WTC11 (cell line): Measurements from ENCODE around the gene PCDHGA1. TPM values are rescaled to one million over a fixed set of nuclear protein-coding genes. Genes with fewer than 3 reads are reported as not detected.

Experiments used
- ATAC-seq: fragments of 200-7000 bp; cut with Tn5 transposase; 2 replicates; pipeline ENCODE4 v1.10.0; 2021; ENCODE audit warnings: mild to moderate bottlenecking, moderate library complexity
- CTCF ChIA-PET: fragments of 300-600 bp; sonication (Branson Sonifier 250); formaldehyde crosslinking; loops from one replicate; lab custom pipeline; 2021; ENCODE audit warnings: antibody characterized with exemption; lab: Charles Lee
- POLR2A ChIA-PET: fragments of 350-600 bp; sonication (Branson Sonifier 250); formaldehyde crosslinking; loops from one replicate; lab custom pipeline; 2021; ENCODE audit warnings: antibody characterized with exemption; lab: Charles Lee
- DNase-seq: peaks from one replicate; pipeline ENCODE4 v3.0.0; 2021; ENCODE audit warnings: low spot score
- H3K27ac Mint-ChIP-seq: 2 replicates; pipeline ENCODE4 v1.8.0; 2021; ENCODE audit warnings: mixed read lengths
- H3K27me3 Mint-ChIP-seq: 2 replicates; pipeline ENCODE4 v1.8.0; 2021; ENCODE audit warnings: low read depth, mild to moderate bottlenecking, moderate library complexity, mixed read lengths
- H3K36me3 Mint-ChIP-seq: 2 replicates; pipeline ENCODE4 v1.8.0; 2021; ENCODE audit warnings: mixed read lengths
- H3K4me1 Mint-ChIP-seq: 2 replicates; pipeline ENCODE4 v1.8.0; 2022; ENCODE audit warnings: mixed read lengths
- H3K4me3 Mint-ChIP-seq: 2 replicates; pipeline ENCODE4 v1.8.0; 2021; ENCODE audit warnings: mild to moderate bottlenecking, moderate library complexity, mixed read lengths
- H3K9me3 Mint-ChIP-seq: 2 replicates; pipeline ENCODE4 v1.8.0; 2021; ENCODE audit warnings: mixed read lengths
- ATF1 ChIP-seq: sonication (generic); formaldehyde crosslinking; IDR thresholded peaks from 2 replicates; pipeline ENCODE4 v1.8.1; 2023; ENCODE audit warnings: mild to moderate bottlenecking, moderate library complexity, missing genetic modification reagents
- ELF4 ChIP-seq: sonication (generic); formaldehyde crosslinking; IDR thresholded peaks from 2 replicates; pipeline ENCODE4 v1.8.1; 2022; ENCODE audit warnings: low read depth, mild to moderate bottlenecking, moderate library complexity, missing genetic modification reagents
- EMX1 ChIP-seq: fragments of 250-450 bp; sonication (Bioruptor Pico); IDR thresholded peaks from 2 replicates; pipeline ENCODE4 v1.8.0; 2021; ENCODE audit warnings: mild to moderate bottlenecking
- ETV6 ChIP-seq: sonication (generic); formaldehyde crosslinking; IDR thresholded peaks from 2 replicates; pipeline ENCODE4 v1.8.1; 2022; ENCODE audit warnings: mild to moderate bottlenecking, missing genetic modification reagents
- GRHL2 ChIP-seq: fragments of 250-450 bp; sonication (Bioruptor Pico); IDR thresholded peaks from 2 replicates; pipeline ENCODE4 v1.8.0; 2022; ENCODE audit warnings: mild to moderate bottlenecking, moderate library complexity; ENCODE audit not compliant: insufficient replicate concordance, severe bottlenecking
- NFE2L1 ChIP-seq: sonication (generic); formaldehyde crosslinking; IDR thresholded peaks from 2 replicates; pipeline ENCODE4 v1.8.1; 2023; ENCODE audit warnings: missing genetic modification reagents
- NR1H2 ChIP-seq: sonication (generic); formaldehyde crosslinking; IDR thresholded peaks from 2 replicates; pipeline ENCODE4 v1.9.0; 2021; ENCODE audit warnings: mild to moderate bottlenecking, moderate library complexity, missing genetic modification reagents
- NR2C2 ChIP-seq: sonication (generic); formaldehyde crosslinking; IDR thresholded peaks from 2 replicates; pipeline ENCODE4 v1.8.0; 2022; ENCODE audit warnings: mild to moderate bottlenecking, missing genetic modification reagents
- OVOL2 ChIP-seq: fragments of 250-450 bp; sonication (Bioruptor Pico); IDR thresholded peaks from 2 replicates; pipeline ENCODE4 v1.9.0; 2021; ENCODE audit warnings: mild to moderate bottlenecking, borderline replicate concordance
- SP1 ChIP-seq: sonication (generic); formaldehyde crosslinking; conservative IDR thresholded peaks from 2 replicates; pipeline ENCODE4 v1.8.1; 2022; ENCODE audit warnings: missing genetic modification reagents
- TCF7 ChIP-seq: sonication (generic); formaldehyde crosslinking; IDR thresholded peaks from 2 replicates; pipeline ENCODE4 v1.8.0; 2022; ENCODE audit warnings: mild to moderate bottlenecking, low read depth, missing genetic modification reagents, moderate library complexity
- TEAD4 ChIP-seq: sonication (generic); formaldehyde crosslinking; IDR thresholded peaks from 2 replicates; pipeline ENCODE4 v1.8.0; 2022; ENCODE audit warnings: mild to moderate bottlenecking, missing genetic modification reagents
- ZBTB21 ChIP-seq: sonication (generic); formaldehyde crosslinking; IDR thresholded peaks from 2 replicates; pipeline ENCODE4 v1.8.1; 2023; ENCODE audit warnings: mild to moderate bottlenecking, missing genetic modification reagents, borderline replicate concordance
- ZNF121 ChIP-seq: sonication (generic); formaldehyde crosslinking; IDR thresholded peaks from 2 replicates; pipeline ENCODE4 v1.8.0; 2023; ENCODE audit warnings: missing genetic modification reagents
- ZNF671 ChIP-seq: fragments of 250-450 bp; sonication (Bioruptor Pico); IDR thresholded peaks from 2 replicates; pipeline ENCODE4 v1.8.0; 2021; ENCODE audit warnings: mild to moderate bottlenecking
- total RNA-seq: library from RNA; stranded (reverse); gene quantifications from 3 replicates; pipeline ENCODE4 v1.2.3, GENCODE V29; 2021
- TF ChIP-seq, protein P1 (sequence below): sonication (generic); formaldehyde crosslinking; IDR thresholded peaks from 2 replicates; pipeline ENCODE4 v1.8.1; 2023; ENCODE audit warnings: mild to moderate bottlenecking, missing genetic modification reagents
- TF ChIP-seq, protein P2 (sequence below): fragments of 250-450 bp; sonication (Bioruptor Pico); IDR thresholded peaks from 2 replicates; pipeline ENCODE4 v1.9.0; 2021; ENCODE audit warnings: mild to moderate bottlenecking
- TF ChIP-seq, protein P3 (sequence below): sonication (generic); formaldehyde crosslinking; conservative IDR thresholded peaks from 2 replicates; pipeline ENCODE4 v1.8.1; 2022; ENCODE audit warnings: mild to moderate bottlenecking, missing genetic modification reagents
- TF ChIP-seq, protein P4 (sequence below): sonication (generic); formaldehyde crosslinking; IDR thresholded peaks from 2 replicates; pipeline ENCODE4 v1.8.0; 2023; ENCODE audit warnings: mild to moderate bottlenecking, missing genetic modification reagents
- TF ChIP-seq, protein P5 (sequence below): sonication (generic); formaldehyde crosslinking; IDR thresholded peaks from 2 replicates; pipeline ENCODE4 v1.8.1; 2023; ENCODE audit warnings: mild to moderate bottlenecking, missing genetic modification reagents, moderate library complexity
- TF ChIP-seq, protein P6 (sequence below): sonication (generic); formaldehyde crosslinking; IDR thresholded peaks from 2 replicates; pipeline ENCODE4 v1.8.0; 2023; ENCODE audit warnings: missing genetic modification reagents, mild to moderate bottlenecking, borderline replicate concordance
- TF ChIP-seq, protein P7 (sequence below): sonication (generic); formaldehyde crosslinking; IDR thresholded peaks from 2 replicates; pipeline ENCODE4 v1.8.0; 2022; ENCODE audit warnings: mild to moderate bottlenecking, missing genetic modification reagents

Gene PCDHGA1
- total RNA-seq, 1 experiment from 2014 or later = 1.5 TPM

DNA sequence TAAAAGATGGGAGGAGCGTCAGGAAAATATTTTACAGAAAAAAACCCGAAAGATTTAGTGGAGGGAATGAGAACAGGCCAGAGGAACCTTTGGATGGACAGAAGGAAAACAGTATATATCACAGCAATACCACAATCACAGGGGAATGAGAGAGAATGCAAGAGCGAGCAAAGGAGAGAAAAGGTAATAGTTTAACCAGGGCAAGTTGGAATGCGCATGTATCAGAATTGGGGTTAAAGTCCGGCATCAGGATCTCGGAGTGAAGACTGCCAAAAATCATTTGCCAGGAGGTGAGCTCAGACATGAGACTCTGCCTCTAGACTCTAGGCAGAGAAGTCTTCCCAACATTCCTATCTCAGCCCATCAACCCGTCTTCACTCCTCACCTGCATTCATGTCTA is 195.3 kb downstream of the PCDHGA1 start (continued):
- TF ChIP-seq, protein P1, sequence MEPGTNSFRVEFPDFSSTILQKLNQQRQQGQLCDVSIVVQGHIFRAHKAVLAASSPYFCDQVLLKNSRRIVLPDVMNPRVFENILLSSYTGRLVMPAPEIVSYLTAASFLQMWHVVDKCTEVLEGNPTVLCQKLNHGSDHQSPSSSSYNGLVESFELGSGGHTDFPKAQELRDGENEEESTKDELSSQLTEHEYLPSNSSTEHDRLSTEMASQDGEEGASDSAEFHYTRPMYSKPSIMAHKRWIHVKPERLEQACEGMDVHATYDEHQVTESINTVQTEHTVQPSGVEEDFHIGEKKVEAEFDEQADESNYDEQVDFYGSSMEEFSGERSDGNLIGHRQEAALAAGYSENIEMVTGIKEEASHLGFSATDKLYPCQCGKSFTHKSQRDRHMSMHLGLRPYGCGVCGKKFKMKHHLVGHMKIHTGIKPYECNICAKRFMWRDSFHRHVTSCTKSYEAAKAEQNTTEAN (CRISPR knock-in tag) = no peak
- no peak for TF ChIP-seq TCF7 (CRISPR knock-in tag)
- TF ChIP-seq NFE2L1 = no peak

DNA sequence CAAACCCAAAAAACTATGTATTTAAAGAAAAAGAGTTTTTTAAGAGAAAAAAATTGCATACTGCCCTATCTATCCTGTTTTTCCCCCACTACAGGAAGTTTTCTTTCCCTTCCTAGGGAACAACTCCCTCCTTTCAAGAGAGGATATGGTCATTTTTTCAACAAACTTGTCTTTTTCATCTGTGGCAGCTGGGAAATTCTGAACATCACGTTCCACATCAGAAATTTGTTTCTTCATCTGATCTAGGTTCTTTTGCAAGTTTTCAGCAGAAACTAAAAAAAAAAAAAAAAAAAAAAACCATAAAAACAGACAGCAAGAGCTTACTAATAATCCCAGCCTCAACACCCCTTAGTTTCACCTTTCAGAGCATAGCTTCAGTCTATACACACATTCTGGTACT is 197.1 kb downstream of the PCDHGA1 start:
- CTCF ChIA-PET = interaction anchor here (1.9 kb wide), 1 partner anchor 119 kb away, joined by 4 read pairs; the partner anchor contains the start of gene PCDHGB6
- no peak overlapping the region for H3K4me3 Mint-ChIP-seq
- ATAC-seq = no peak

DNA sequence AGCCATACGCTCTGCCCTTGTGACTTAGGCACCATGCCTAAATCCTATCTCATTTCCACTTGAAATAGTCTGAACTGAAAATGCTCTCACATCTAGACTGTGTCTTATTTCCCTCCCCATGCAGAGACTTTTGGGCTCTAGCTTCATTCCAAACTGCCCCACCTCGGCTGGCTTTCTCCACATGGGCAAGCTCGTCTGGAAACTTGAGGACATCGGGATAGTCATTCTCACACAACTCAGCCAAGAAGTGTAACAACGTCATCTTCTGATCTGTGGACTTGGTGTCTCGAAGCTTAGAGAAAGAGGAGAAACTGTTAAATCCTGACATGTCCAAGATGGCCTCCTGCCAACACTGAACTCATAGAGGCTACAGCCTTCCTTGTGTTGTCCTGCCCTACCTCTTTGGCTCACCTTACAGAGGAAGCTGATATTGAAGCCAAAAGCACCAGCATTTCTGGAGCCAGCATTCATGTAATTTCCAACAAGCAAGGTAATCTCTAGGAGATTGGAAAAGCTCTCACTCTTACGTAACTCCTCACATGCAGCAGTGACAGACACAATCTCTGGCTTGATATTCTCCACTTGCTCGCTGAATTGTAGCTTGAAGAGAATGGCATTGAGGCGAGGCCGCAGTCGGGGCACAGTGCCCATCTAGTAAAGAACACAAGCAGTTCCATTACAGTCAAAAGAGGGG is 198.1 kb downstream of the PCDHGA1 start:
- Mint-ChIP-seq H3K4me1 (peaks cover 20% of the 10 kb centered on the region), H3K27me3 (no peaks in the 10 kb centered on the region), H3K4me3 (no peak overlapping the region), H3K36me3 (peaks cover 34% of the 10 kb centered on the region), H3K9me3 (no peaks in the 10 kb centered on the region), H3K27ac (no peak overlapping the region; the same call in 1 of the 2 replicates)
- ChIA-PET CTCF (interaction anchor here (1.2 to 1.9 kb wide), 5 partner anchors 29 to 305 kb away, joined by 3 to 4 read pairs (median 4); partner anchors contain the start of genes PCDHB14, PCDHGB6 and PCDHGB7), POLR2A (interaction anchor here (0.5 kb wide), 1 partner anchor 65 kb away, joined by 3 read pairs; no protein-coding TSS in a partner anchor)
- DNase-seq (no peak), ATAC-seq (no peak)
- TF ChIP-seq ZBTB21 (CRISPR knock-in tag) (no peak), TCF7 (CRISPR knock-in tag) (no peak), SP1 (CRISPR knock-in tag) (no peak), ZNF121 (no peak), NR2C2 (CRISPR knock-in tag) (no peak), NR1H2 (no peak), ETV6 (CRISPR knock-in tag) (no peak), EMX1 (CRISPR knock-in tag) (no peak), ELF4 (CRISPR knock-in tag) (no peak), ATF1 (CRISPR knock-in tag) (no peak), GRHL2 (CRISPR knock-in tag) (no peak)
- TF ChIP-seq, protein P2, sequence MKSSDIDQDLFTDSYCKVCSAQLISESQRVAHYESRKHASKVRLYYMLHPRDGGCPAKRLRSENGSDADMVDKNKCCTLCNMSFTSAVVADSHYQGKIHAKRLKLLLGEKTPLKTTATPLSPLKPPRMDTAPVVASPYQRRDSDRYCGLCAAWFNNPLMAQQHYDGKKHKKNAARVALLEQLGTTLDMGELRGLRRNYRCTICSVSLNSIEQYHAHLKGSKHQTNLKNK (CRISPR knock-in tag) = no peak
- TF ChIP-seq, protein P3, sequence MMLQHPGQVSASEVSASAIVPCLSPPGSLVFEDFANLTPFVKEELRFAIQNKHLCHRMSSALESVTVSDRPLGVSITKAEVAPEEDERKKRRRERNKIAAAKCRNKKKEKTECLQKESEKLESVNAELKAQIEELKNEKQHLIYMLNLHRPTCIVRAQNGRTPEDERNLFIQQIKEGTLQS (CRISPR knock-in tag) = no peak
- TF ChIP-seq, protein P4, sequence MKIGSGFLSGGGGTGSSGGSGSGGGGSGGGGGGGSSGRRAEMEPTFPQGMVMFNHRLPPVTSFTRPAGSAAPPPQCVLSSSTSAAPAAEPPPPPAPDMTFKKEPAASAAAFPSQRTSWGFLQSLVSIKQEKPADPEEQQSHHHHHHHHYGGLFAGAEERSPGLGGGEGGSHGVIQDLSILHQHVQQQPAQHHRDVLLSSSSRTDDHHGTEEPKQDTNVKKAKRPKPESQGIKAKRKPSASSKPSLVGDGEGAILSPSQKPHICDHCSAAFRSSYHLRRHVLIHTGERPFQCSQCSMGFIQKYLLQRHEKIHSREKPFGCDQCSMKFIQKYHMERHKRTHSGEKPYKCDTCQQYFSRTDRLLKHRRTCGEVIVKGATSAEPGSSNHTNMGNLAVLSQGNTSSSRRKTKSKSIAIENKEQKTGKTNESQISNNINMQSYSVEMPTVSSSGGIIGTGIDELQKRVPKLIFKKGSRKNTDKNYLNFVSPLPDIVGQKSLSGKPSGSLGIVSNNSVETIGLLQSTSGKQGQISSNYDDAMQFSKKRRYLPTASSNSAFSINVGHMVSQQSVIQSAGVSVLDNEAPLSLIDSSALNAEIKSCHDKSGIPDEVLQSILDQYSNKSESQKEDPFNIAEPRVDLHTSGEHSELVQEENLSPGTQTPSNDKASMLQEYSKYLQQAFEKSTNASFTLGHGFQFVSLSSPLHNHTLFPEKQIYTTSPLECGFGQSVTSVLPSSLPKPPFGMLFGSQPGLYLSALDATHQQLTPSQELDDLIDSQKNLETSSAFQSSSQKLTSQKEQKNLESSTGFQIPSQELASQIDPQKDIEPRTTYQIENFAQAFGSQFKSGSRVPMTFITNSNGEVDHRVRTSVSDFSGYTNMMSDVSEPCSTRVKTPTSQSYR (CRISPR knock-in tag) = no peak

More for the DNA sequence above, 197.1 kb downstream of the PCDHGA1 start:
- no peak overlapping the region for H3K27ac Mint-ChIP-seq
- H3K27me3 Mint-ChIP-seq = no peaks in the 10 kb centered on the region
- H3K36me3 Mint-ChIP-seq = peaks cover 34% of the 10 kb centered on the region
- H3K4me1 Mint-ChIP-seq = peaks cover 20% of the 10 kb centered on the region
- TF ChIP-seq, protein P5, sequence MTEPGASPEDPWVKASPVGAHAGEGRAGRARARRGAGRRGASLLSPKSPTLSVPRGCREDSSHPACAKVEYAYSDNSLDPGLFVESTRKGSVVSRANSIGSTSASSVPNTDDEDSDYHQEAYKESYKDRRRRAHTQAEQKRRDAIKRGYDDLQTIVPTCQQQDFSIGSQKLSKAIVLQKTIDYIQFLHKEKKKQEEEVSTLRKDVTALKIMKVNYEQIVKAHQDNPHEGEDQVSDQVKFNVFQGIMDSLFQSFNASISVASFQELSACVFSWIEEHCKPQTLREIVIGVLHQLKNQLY (CRISPR knock-in tag) = no peak
- TF ChIP-seq, protein P6, sequence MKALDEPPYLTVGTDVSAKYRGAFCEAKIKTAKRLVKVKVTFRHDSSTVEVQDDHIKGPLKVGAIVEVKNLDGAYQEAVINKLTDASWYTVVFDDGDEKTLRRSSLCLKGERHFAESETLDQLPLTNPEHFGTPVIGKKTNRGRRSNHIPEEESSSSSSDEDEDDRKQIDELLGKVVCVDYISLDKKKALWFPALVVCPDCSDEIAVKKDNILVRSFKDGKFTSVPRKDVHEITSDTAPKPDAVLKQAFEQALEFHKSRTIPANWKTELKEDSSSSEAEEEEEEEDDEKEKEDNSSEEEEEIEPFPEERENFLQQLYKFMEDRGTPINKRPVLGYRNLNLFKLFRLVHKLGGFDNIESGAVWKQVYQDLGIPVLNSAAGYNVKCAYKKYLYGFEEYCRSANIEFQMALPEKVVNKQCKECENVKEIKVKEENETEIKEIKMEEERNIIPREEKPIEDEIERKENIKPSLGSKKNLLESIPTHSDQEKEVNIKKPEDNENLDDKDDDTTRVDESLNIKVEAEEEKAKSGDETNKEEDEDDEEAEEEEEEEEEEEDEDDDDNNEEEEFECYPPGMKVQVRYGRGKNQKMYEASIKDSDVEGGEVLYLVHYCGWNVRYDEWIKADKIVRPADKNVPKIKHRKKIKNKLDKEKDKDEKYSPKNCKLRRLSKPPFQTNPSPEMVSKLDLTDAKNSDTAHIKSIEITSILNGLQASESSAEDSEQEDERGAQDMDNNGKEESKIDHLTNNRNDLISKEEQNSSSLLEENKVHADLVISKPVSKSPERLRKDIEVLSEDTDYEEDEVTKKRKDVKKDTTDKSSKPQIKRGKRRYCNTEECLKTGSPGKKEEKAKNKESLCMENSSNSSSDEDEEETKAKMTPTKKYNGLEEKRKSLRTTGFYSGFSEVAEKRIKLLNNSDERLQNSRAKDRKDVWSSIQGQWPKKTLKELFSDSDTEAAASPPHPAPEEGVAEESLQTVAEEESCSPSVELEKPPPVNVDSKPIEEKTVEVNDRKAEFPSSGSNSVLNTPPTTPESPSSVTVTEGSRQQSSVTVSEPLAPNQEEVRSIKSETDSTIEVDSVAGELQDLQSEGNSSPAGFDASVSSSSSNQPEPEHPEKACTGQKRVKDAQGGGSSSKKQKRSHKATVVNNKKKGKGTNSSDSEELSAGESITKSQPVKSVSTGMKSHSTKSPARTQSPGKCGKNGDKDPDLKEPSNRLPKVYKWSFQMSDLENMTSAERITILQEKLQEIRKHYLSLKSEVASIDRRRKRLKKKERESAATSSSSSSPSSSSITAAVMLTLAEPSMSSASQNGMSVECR (CRISPR knock-in tag) = no peak
- TF ChIP-seq, protein P7, sequence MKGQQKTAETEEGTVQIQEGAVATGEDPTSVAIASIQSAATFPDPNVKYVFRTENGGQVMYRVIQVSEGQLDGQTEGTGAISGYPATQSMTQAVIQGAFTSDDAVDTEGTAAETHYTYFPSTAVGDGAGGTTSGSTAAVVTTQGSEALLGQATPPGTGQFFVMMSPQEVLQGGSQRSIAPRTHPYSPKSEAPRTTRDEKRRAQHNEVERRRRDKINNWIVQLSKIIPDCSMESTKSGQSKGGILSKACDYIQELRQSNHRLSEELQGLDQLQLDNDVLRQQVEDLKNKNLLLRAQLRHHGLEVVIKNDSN (CRISPR knock-in tag) = no peak
- no peak for TF ChIP-seq TEAD4 (CRISPR knock-in tag)
- no peak for TF ChIP-seq OVOL2
- no peak for TF ChIP-seq ZNF671 (CRISPR knock-in tag)
- POLR2A ChIA-PET = no interaction called here
- DNase-seq = no peak
- H3K9me3 Mint-ChIP-seq = no peaks in the 10 kb centered on the region
